ENCODE results near the gene MCMBP. TPM values are rescaled to one million over a fixed set of nuclear protein-coding genes. Genes with fewer than 3 reads are reported as not detected.

The MCMBP gene
- total RNA-seq, 1 experiment from 2014 or later, result 148 TPM

- Histone ChIP-seq H3K79me2 (ENCODE audit: insufficient read depth, low read length) (peaks cover 88% of the 10 kb centered on the region), H3K27ac (ENCODE audit: low read depth, low read length) (no peak overlapping the region), H3K4me1 (ENCODE audit: control insufficient read depth in 1 of 2, insufficient read depth in 2 of 2, low read length in 2 of 2) (0 out of 4 replicates have a peak, but pooled peaks cover 0 to 6% of the 10 kb centered on the region in 2 experiments), H2AFZ (ENCODE audit: low read depth, low read length, poor library complexity, severe bottlenecking) (no peak overlapping the region), H3K9me2 (ENCODE audit: insufficient read depth) (no peaks in the 10 kb centered on the region), H3K36me3 (ENCODE audit: control insufficient read depth in 1 of 2, insufficient read depth in 2 of 2, low read length in 2 of 2) (peaks cover 86 to 89% of the 10 kb centered on the region in 2 experiments), H3K4me2 (ENCODE audit: low read length) (no peak overlapping the region), H3K27me3 (ENCODE audit: insufficient read depth, low read length) (no peaks in the 10 kb centered on the region), H3K9ac (ENCODE audit: low read length) (no peak overlapping the region), H3K9me3 (ENCODE audit: control insufficient read depth in 1 of 2, insufficient read depth in 1 of 2, low read depth in 1 of 2, low read length in 2 of 2) (no peaks in the 10 kb centered on the region), H4K20me1 (ENCODE audit: insufficient read depth) (peaks cover 34% of the 10 kb centered on the region; the same call in 1 of the 2 replicates), H3K4me3 (replicated peaks in 1 of 2; ENCODE audit: low read depth in 1 of 2, low read length in 2 of 2) (no peak overlapping the region)
- intact Hi-C loops (cut with micrococcal nuclease), result no loop called here
- BruUV-seq (replicated peaks), result no TSS peak
- ChIA-PET POLR2A (no interaction called here), RAD21 (ENCODE audit: low non-redundant PET in 1 of 2, low total read pairs in 2 of 2, uncharacterized antibody in 2 of 2, unreplicated experiment in 2 of 2) (no interaction called here), CTCF (interaction anchor here (2.6 kb wide), 1 partner anchor 14 kb away, joined by 11 read pairs; no protein-coding TSS in a partner anchor)
- ATAC-seq (no peak), DNase-seq (ENCODE audit: low read depth, low spot score) (no peak)
- TF ChIP-seq SRF (IDR thresholded peaks at IDR 0.05; ENCODE audit: low read depth), result no peak
- TF ChIP-seq CEBPB (IDR thresholded peaks at IDR 0.05; ENCODE audit: low read depth), result no peak
- TF ChIP-seq MAX (IDR thresholded peaks at IDR 0.05), result no peak
- no peak for TF ChIP-seq EGR1 (IDR thresholded peaks at IDR 0.05; ENCODE audit: low read depth)
- no peak for TF ChIP-seq ZBTB33 (IDR thresholded peaks at IDR 0.05; ENCODE audit: extremely low read depth, insufficient replicate concordance, low read length)
- TF ChIP-seq REST (IDR thresholded peaks at IDR 0.05; ENCODE audit: low read depth), result no peak
- TF ChIP-seq ELF1 (IDR thresholded peaks at IDR 0.05; ENCODE audit: borderline replicate concordance, low read depth), result no peak
- no peak for TF ChIP-seq EZH2phosphoT487 (IDR thresholded peaks at IDR 0.05; ENCODE audit: borderline replicate concordance)
- TF ChIP-seq JUND (IDR thresholded peaks at IDR 0.05), result no peak
- no peak for TF ChIP-seq EZH2 (IDR thresholded peaks at IDR 0.05)
These were observed 27.0 kb downstream of the MCMBP start for GRCh38 chr10:119845656-119846055.
